Epithelial cell of esophagus (primary cell): ENCODE results near the gene NDUFS1.
"Not testable (repeated sequence)": the region's sequence is repeated elsewhere in the genome, so short reads cannot be mapped to it uniquely, and the experiment has no call there.

Experiments
- DNase-seq: peaks from one replicate; pipeline ENCODE4 v3.0.0; 2010; ENCODE audit warnings: low read depth
- H3K4me3 ChIP-seq: 2 replicates; pipeline ENCODE4 v1.5.1; 2011; ENCODE audit warnings: mild to moderate bottlenecking, low read length, control low read depth
- CTCF ChIP-seq: IDR thresholded peaks from 2 replicates; pipeline ENCODE4 v1.5.1; 2011; ENCODE audit warnings: low read depth, mild to moderate bottlenecking, low read length, control low read depth, inconsistent platforms; ENCODE audit not compliant: insufficient read depth; ENCODE audit errors: missing control alignments

The NDUFS1 gene

GRCh38 chr2:206079699-206080465, 79.4 kb downstream of the NDUFS1 start:
- TF ChIP-seq CTCF, result no peak
- no peak for DNase-seq

GRCh38 chr2:206077879-206078278, 81.4 kb downstream of the NDUFS1 start:
- H3K4me3 ChIP-seq, DNase-seq: not testable (repeated sequence)

More at GRCh38 chr2:206079699-206080465, 79.4 kb downstream of the NDUFS1 start:
- H3K4me3 ChIP-seq, result no peak overlapping the region

- no peak overlapping the region for H3K4me3 ChIP-seq
- TF ChIP-seq CTCF, result no peak
- DNase-seq, result no peak
Observed at GRCh38 chr2:206075113-206075512, 84.1 kb downstream of the NDUFS1 start.

- DNase-seq, result peak; percentile 57
- no peak for TF ChIP-seq CTCF
- no peak overlapping the region for H3K4me3 ChIP-seq
Observed at GRCh38 chr2:206071807-206072206, 87.4 kb downstream of the NDUFS1 start.

GRCh38 chr2:206069417-206069816, 89.8 kb downstream of the NDUFS1 start:
- H3K4me3 ChIP-seq, result no peak overlapping the region
- no peak for TF ChIP-seq CTCF
- no peak for DNase-seq

- no peak for DNase-seq
- no peak for TF ChIP-seq CTCF
- H3K4me3 ChIP-seq, result no peak overlapping the region
Observed at GRCh38 chr2:206068207-206068606, 91.0 kb downstream of the NDUFS1 start.
